Retina (tissue), 1 donor: Measurements from ENCODE around the gene MSI2.
A peak's percentile ranks its signal among the peaks of the same experiment; 100 is the strongest.

Source experiments
- DNase-seq: peaks from one replicate; pipeline ENCODE4 v3.0.0-alpha.2; 2016

The MSI2 gene

GRCh38 chr17:57533684-57534305 lies 277.5 kb downstream of the MSI2 start:
- no peak for DNase-seq

DNA sequence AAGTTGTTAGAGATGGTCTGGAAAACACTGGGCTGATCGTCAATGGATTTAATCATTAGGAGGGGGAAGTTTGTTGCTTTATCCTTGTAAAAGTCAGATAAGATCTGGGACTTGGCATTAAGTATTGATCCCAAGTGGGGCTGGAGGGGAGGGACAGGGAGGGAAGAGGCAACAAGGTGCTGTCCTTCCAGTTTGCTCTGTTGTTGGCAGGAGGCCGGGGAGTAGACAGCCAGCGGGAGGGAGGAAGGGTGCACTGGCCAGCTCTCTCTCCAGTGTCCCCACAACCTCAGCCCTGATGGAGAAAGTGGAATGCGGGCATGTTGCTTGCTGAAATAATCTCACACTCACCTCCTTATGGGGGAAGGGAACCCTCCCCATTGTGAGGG lies 278.5 kb downstream of the MSI2 start:
- no peak for DNase-seq

GRCh38 chr17:57535249-57535966 lies 279.1 kb downstream of the MSI2 start:
- no peak for DNase-seq

DNA sequence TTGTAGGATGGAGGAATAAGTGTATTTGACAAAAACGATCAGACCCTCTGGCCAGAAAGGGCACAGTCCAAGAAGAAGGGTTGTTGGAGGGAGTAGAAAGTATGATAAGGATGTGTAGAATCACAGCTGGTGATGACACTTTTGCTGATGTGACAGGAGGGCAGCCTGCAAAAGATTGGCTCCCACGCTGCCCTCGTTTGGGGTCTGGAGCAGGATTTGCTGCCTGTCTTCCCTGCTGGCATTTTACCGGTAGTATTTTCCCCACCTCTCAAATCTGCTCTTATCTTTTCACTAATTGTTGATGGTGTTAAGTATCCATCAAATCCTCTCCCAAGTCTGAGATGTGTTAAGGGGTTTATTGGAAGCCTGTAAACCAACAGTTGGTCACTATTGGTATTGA lies 280.0 kb downstream of the MSI2 start:
- peak; percentile 36 for DNase-seq

- no peak for DNase-seq
Observed at GRCh38 chr17:57536789-57537523, 280.6 kb downstream of the MSI2 start.

GRCh38 chr17:57537524-57538410 lies 281.4 kb downstream of the MSI2 start:
- peak; percentile 90 for DNase-seq

- DNase-seq = no peak
Observed at GRCh38 chr17:57538736-57539456, 282.6 kb downstream of the MSI2 start.

GRCh38 chr17:57539529-57540301 lies 283.4 kb downstream of the MSI2 start:
- no peak for DNase-seq

DNA sequence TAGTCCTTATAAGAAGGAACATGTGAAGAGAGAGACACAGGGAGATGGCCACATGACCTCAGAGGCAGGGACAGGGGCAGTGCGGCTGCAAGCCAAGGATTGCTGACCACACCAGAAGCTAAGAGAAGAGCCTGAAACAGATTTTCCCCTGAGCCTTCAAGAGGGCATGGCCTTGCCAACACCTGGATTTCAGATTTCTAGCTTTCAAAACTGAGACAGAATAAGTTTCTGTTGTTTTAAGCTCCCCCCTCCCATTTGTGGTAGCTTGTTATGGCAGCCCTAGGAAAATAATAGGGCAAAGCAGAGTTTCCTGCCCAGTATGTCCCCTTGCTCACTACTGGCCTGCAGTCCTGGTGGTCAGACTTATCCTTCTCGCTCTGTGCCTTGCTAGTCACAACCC lies 284.3 kb downstream of the MSI2 start:
- DNase-seq = no peak

- no peak for DNase-seq
Observed at GRCh38 chr17:57541049-57541448, 284.7 kb downstream of the MSI2 start.

DNA sequence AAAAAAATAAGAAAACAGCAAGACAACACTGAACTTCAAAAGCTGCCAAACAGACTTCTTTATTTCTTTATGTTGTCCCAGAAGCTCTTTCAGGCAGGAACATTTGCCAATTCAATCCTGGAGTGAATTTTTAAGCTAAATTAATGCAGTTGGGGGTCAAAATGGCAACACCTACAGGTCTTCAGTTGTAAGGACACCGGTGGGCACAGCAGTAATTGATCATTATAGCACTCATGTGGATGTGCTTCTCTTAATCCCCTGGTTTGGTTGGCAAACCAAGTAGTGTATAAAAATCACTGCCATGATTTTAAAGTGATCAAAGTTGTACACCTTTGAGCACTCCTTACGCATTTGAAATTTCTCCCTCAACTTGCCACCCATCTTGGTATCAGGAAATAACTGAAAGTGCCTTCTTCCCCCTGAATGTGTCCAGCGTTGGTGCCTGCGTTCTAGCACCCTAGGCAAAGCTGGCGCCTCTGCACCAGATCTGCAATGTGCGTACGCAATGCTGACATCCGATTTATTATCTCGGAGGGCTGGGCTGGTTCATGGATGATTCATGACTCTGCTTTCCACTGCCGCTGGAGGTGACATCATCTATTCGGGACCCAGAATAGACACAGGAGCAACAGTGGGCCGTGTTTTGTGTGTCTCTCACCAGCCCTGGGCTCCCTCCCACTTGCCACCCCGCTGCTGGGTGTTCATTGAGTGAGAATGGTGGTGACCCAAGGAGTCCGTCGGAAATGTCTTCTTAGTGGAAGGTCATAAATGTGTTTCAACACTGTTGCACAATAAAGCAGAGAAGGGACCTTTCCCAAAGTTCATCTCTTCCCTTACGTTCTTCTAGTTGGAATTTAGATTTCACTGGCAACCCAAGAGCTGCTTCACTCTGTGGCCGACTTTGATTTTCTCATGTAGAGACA lies 285.4 kb downstream of the MSI2 start:
- DNase-seq = peak; percentile 64

- peak; percentile 51 for DNase-seq
Observed at GRCh38 chr17:57542510-57542909, 286.2 kb downstream of the MSI2 start.

GRCh38 chr17:57543230-57543629 lies 286.9 kb downstream of the MSI2 start:
- DNase-seq = no peak

DNA sequence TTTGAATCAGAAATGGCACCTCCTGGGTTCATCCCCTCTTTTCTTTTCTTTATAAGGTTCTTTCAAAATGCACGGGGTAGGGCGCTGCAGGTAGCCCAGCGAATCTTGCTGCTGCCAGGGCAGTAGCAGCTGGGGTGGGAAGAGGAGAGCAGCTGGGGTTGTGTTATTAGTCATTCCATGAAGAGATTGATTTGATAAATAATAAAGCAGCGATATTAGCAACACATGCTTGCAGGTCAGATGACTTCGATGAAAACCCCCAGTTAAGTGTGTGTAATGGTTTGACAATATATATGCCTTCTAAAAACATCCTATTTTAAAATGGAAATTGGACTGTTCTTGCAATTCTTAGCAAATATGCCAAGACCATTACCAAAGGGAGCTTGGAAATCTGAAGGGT lies 288.1 kb downstream of the MSI2 start:
- DNase-seq = no peak

DNA sequence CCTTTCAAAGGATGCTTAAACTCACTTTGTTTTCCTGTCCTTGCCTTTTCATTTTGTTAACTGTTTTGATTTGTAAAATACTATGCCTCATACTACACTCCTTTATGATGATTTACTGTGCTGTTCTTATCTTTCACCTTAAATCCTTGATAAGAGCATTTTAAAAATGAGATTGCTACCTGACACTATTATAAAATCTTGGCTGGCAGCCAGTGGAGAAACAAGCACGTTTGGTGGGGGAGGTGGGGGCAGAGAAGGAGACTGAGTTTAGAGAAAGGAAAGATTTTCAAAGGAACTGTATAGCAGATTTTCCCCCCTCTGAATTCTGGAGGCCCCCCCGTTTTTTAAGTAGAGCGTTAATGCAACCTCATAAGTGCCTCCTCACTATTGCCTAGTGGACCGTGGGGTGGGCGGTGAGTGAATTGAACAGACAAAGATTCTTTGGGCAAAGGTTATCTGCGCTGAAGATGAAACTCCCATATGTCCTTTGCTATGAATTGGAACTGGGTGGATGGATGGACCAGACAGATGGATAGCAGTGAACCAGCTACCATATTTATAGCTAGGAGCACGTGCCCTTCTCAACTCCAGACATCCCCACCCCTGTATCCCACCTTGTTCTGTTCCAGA lies 288.6 kb downstream of the MSI2 start:
- no peak for DNase-seq

- no peak for DNase-seq
Observed at GRCh38 chr17:57545731-57546342, 289.5 kb downstream of the MSI2 start.

DNA sequence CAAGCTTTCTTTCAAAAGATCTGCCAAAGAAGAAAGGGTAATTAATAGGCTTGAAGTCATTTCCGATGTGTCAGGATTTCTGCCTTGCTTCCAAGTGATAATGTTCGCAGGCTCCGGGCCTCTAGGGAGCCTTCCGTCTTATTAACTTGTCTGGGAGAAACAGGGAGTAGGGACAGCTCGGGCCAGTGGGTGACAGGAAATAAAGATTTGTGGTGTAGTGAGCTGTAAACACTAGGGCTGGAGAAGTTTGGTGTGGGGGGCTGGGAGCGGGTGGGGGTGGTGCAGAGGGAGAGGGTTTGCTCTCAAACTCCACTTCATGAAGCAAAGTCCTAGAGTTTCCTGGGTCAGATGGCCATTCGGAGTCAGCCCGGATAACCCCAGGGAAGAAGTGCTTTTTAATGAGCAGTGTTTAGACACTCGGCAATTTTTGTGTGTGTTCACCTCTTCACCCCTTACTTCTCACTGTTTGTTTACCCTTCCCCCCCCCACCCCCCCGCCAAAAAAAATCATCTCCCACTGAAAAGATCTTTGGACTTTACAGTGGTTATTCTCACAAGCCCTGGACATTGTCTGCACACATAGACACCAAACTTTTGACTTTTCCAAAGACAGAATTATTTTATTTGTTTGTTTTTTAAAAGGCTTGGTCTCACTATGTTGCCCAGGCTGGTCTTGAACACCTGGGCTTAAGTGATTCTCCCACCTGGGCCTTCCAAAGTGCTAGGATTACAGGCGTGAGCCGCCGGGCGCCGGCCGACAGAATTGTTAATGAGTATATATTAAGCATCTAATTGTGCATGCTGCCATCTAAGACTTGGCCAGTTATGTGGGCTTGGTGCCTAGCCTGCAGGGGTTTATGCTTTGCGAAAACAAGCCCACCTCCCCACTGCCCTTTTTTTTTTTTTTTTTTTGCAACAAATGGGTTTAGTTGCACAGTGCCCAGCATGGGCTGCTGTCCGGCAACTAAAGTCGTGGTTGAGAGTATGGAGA lies 292.4 kb downstream of the MSI2 start:
- no peak for DNase-seq

DNA sequence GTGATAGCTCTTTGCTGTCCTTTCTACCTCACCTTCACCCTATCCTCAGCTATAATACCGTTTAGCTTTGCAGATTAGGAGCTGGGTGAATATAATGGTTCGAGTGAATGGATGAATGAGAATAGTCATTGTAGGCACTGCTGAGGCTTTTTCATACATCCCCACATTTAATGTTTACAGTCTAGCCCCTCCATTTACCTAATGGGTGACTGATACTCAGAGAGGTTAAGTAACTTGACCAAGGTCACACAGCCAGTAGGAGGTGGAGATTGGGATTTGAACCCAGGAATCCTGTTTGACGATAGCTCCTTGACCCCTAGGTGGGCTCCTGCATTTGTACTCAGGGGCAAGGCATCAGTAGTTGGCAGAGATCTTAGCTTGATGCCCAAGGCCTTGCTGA lies 293.1 kb downstream of the MSI2 start:
- no peak for DNase-seq
